HG03066 (cell line): ENCODE measurements around the gene TMEM272.

Experiments used
- ATAC-seq: cut with Tn5 transposase; IDR thresholded peaks from one replicate; pipeline ENCODE4 v1.9.1; 2021; ENCODE audit warnings: low read depth; ENCODE audit not compliant: unreplicated experiment

Gene TMEM272

DNA sequence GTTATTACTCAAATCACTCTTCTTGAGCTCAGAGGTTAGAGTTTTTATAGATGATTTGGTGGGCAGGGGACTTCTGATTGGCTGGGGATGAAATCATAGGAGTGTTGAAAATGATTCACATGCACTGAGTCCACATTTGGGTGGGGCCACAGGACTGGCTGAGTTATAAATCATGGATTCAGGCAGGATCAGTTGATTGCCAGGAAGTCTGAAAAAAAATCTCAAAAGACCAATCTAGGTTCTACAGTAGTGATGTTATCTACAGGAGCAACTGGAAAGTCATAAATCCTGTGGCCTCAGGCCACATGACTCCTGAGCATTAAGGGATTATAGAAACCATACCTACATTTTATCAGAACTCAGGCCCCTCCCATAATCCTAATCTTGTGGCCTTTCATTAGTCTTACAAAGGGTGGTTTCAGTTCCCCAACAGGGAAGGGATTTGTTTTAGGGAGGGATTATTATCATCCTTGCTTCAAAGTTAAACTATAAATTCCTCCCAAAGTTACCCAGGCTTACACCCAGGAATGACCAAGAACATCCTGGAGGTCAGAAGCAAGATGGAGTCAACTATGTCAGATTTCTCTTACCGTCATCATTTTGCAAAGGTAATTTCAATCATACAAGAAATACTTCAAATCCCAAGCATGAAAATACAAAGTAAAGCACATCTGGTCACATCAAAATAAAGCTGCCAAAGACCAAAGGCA, 11.2 kb upstream of the TMEM272 start:
- ATAC-seq = no peak

DNA sequence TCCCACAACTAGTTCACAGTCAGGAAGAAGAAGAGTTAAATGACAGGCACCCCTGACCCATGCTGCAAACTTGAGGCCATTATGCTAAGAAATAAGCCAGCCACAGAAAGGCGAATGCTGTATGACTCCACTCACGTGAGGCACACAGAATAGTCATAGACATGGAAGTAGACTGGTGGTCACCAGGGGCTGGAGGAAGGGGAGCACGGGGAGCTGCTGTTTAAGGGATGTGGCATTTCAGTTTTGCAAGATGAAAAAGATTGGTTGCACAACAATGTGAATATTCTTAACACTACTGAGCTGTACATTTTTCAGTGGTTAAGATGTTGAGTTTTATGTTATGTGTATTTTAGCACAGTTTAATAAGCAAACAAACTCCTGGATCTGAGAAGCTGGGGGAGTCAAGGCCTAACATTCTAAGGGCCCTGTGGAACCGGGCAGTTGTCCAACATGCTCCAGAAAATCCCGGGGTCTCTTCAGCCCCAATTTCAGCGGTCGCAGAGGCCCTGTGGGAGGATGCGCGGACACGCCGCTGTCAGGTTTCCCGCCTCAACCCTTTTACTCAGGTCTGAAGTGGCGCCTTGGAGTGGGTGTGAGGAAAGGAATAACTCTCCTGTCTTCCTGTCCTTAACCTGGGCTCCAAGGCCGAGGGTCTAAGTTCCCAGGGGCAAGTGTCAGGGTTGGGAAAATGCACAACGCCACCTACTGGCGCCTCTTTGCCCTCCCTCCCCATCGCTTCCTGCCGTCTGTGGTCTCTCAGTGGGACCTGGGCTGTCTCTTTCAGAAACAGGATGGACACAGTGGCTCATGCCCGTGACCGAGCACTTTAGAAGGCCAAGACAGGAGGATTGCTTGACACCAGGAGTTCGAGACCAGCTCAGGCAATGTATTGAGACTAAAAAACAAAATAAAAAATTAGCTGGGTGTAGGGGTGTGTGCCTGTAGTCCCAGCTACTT, 4.4 kb upstream of the TMEM272 start:
- no peak for ATAC-seq

DNA sequence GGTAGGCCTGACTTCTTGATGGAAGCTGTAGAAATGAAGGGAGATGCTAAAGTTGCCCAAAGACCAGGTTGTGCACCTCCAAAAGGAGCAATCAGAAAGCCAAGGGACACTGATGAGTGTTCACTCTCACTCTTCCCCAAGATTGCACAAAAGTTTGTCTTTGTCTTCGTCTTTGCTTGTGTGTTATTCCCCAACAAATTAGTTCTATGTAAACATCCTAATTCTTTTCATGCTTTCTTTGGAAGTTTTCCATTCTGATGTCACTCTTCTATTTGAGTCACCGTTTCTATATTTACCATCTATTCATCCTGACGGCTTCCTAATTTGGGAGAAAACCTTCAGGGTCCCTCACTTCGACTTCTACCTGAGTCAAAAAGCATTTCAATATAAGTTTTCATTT, 3.7 kb upstream of the TMEM272 start:
- ATAC-seq = no peak

DNA sequence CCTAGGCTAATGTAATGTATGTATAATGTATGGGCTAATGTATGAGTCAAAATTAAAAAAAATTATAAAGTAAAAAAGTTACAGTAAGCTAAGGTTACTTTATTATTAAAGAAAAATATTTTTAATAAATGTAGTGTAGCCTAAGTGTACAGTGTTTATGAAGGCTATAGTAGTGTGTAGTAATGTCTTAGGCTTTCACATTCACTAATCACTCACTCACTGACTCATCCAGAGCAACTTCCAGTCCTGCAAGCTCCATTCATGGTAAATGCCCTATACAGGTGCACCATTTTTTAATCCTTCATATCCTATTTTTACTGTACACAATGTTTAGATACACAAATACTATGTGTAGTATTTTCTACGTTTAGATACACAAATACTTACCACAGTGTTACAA, 1.8 kb upstream of the TMEM272 start:
- ATAC-seq = no peak

DNA sequence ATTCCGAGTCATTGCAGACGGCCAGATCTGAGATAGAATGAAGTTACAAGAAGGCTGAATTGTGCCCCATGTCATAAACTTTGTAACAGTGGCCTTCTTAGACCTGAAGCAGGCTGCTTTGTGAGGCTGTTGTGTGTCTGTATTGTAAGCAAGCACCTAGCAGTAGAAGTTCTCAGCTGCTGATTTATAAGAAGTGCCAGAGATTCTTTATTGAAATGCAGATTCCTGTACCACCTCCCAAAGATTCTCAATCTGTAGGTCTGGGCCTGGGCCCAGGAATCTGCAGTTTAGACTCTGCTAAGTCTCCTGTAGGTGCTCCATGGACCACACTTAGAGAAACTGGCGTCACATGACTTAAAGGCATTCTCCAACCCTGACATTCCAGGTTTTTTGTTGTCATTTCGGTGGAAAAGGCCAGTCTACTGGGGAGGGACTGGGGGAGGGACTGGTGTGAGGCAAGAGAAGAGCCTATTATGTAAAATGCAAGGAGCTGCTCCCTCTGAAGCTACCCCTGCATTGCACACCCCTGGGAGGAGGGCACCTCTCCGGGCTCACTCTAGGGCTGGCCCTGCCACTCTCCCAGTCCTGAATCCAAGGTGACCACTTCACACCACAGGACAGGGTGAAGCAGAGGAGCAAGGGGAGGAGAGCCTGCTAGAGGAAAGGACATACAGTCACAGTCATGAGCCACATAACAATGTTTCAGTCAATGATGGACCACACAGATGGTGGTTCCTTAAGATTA, 769 bp upstream of the TMEM272 start:
- ATAC-seq = no peak

DNA sequence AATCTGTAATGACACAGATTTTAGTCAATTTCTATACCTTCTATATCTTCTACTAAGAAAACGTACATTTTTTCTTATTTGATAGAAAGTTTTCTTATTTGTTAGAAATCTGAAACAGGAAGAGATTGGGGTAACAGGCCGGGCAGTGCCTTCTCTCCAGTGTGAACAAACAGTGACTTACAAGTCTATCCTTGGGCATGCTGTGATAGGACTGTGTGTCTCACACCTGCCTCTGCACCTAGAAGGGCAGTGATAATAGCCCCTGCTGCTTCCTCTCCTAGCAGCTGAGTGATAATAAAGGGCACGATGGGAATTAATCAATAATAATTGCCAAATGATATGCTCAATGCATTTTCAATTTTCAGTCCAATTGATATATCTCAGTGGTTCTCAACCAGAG, 1.4 kb downstream of the TMEM272 start:
- no peak for ATAC-seq

DNA sequence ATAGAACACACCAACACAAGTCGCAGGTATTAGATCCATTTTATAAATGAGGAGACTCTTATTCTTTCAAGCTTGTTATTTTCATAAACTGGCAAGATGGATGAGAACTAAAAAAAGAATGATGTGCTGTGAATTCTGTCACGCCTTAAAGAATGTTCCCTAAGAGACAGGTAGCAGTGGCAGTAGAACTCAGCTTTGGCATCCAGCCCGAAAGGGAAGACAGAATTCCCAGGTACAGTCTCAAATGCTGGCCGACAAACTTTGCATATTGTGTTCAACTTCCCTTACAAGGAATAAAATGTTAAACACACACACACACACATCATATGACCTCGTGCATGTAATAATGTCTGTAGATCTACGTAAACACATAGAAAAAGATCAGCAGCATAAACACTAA, 3.2 kb downstream of the TMEM272 start:
- no peak for ATAC-seq

DNA sequence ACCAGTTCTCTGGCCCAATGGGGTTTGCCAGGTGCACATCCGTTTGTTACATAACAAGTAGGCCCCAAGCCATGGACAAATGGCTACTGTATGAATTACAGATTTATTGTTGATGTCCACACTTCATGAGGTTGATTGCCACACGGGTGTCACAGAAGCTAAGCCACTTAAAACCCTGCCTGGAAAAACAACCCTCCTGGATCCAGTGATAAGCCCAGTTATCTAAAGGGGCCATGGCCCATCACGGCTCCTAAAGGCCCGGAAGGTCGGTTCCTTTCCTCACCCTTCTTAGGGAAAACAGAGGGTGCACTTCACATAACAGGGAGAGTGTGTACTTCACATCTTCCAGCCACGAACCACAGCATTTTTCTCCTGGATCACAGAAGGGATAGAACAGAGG, 4.1 kb downstream of the TMEM272 start:
- no peak for ATAC-seq

DNA sequence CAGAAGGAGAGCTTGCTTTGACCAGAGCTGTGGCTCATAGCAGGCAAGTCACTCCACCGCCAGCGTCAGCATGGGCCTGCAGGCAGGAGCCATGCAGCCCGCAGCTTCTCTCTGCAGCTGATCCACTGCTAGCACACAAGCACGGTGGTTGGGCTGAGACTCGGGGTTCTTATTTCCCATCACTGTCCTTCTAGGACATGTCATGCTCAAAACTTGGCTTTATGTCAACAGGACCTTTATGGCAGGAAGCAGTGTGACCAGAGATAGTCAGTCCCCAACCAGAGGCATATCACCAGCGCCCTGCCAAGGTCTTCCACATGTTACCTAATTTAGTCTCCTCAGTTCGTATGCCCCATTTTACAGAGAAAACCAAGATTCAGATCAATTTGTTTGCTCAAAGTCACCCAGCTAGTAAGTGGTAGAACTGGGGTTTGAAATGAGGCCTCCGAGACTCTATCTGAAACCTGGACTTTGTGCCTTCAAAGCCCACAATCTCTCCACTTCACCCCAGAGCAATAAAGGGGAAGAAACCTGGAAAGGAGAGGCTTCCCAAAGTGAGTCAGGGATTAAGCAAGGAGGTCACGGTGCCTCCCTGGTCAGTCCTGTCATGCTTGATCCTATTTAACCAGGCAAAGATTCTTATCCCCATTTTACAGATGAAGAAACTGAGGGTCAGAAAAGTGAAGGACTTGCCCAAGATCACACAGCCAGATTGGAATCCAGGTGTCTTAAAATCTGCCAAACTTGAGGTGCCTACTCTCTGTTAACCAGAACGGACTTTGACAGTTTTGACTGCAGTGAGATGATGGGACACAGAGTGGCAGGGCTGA, 5.1 kb downstream of the TMEM272 start:
- no peak for ATAC-seq

DNA sequence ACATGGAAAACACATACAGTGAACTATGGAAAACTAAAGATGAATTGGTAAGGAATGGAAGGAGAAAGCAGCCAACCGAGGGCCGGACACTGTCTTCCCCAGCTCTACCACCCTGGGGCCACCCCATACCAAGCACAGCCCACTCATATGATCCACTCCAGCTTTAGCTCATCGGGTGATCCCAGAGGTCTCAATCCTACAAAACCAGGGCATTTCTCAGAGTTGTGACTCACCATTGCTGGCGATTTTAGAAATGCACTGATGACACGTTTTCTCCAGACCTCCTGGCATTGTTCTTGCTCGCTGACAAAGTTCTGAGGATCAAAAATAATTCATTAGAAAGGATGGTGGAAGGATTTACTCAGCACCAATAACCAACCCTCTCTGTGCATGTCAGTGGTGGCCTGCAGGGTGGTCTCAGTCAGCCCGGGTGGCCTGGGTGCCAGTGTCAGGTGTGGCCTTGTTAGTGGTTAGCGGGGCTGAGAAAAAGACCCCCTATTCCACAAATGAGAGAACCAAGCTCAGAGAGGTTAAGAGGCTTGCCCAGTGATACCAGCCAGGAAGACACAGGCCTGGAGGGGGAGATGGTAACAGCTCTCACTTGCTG, 6.6 kb downstream of the TMEM272 start:
- no peak for ATAC-seq

DNA sequence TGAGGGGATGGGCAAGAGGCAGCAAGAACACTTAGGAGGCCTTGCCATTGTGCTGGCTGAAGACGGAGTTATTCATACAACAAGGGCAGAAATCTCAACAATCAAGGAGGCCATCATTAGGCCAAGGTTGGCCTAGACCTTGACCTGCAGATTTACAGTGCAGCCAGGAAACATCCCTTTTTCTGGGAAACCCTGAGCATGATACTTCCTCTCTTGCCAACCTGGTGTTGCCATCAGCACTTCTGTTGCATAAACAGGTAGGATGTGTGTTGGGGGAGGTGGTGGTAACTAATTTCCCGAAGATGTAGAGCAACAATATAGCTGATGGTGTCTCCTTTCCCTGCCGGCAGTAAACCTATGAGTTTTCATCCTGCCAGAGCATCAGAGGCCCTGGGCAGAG, 8.0 kb downstream of the TMEM272 start:
- no peak for ATAC-seq

DNA sequence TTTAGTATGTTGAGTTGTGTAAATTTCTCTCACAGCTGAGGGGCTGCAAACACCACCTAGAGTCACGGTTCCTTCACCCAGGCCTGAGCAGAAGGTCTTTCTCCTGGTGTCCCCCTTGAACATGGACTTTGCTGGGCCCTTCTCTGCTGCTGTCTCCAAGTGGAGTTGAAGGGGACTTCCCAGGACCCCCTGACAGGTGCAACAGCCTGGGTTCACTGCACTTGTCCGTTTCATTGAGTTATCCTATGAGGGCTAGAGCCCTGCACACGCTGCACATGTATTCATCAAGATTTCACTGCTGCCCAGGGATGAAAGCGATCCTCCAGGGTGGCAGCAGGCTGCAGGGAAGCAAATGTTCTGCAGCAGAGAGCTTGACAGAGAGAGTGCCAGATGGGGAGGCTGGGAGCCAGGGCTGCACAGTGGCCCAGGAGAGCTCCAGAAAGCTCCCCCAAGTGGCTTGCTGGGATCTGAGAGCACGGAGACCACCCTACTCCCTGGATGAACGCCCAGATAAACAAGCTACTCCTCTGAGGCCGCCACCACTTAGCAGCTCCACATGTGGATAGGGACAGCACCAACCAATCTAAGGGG, 10.3 kb downstream of the TMEM272 start:
- ATAC-seq = no peak

DNA sequence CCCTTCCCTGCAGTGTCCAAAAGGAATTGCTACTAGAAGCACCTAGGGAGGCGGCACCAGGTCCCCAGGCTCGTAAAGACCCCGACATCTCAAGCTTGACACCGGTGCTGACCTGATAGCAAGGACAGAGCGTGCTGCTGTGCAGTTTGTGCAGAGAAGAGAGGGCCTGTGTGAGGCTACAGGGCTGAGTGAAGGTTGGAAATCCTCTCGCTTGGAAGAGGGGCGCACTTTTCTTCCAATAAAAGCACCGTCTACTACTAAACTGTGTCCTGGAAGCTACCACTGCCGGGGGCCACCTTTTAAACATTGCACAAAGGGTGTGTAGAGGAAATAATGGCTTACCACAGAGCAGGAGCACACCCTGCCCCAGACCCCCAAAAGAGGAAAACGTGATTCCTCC, 11.0 kb downstream of the TMEM272 start:
- no peak for ATAC-seq

DNA sequence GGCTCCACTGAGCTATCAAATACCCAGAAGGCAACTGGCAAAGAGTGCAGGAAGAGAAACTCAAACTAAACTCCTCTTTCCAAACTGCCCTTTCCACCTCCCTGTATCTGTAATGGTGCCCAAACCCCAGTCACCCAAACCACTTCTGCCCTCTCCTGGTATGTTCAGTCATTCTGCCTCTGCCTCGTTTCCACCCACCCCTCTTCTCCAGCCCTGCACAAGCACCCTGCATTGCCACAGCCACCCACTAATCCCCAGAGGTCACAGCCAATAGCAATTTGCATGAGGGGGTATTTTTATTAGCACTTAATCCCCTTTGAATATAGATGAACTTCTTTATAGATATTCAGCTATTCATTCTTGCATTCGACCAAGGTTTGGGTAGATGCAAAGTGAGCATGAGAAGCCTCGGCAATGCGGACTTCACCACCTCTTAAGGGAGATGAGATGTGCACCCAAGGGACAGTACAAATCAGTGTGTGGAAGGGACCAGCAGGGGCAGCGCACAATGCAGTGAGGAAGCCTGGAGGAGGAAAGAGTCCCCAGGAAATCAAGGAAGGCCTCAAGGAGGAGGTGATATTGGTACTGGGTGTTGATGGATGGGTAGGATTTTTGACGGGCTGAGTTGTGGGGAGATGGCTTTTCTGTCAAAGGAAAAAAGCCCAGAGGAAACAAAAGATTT, 12.4 kb downstream of the TMEM272 start:
- no peak for ATAC-seq

DNA sequence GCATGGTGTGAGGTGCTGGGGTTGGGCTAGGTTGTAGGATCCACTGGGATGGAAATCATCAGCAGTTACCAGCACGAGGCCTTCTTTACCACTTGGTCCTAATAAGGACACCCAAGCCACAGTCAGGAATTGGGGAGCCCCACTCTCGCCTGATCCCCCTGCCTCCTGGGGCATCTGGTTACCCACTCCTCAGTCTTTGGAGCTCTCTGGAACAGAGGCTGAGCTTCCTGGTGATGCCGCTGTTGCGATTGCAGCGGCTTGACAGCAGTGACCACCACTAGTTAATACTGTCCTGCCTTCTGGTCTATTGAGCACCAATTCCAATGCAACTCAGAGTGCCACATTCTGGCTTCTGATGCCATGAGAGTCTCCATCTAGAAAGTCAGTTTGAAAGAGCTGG, 13.5 kb downstream of the TMEM272 start:
- no peak for ATAC-seq

DNA sequence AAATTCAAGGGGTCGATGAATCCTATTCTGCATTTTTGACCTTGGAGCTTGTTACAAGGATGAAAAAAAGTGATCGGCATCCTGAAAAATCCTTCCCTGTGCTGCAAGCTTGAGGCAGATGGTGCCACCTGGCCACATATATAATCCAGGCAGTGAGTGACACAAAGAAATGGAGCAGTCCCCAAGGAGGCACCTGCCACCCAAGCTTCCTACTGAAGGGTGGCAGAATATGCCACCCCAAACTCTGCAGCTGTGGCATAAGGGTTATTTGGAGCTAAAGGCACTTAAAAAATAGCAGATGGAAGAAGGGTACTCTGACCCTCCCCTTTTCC, 15.4 kb downstream of the TMEM272 start:
- ATAC-seq = no peak

DNA sequence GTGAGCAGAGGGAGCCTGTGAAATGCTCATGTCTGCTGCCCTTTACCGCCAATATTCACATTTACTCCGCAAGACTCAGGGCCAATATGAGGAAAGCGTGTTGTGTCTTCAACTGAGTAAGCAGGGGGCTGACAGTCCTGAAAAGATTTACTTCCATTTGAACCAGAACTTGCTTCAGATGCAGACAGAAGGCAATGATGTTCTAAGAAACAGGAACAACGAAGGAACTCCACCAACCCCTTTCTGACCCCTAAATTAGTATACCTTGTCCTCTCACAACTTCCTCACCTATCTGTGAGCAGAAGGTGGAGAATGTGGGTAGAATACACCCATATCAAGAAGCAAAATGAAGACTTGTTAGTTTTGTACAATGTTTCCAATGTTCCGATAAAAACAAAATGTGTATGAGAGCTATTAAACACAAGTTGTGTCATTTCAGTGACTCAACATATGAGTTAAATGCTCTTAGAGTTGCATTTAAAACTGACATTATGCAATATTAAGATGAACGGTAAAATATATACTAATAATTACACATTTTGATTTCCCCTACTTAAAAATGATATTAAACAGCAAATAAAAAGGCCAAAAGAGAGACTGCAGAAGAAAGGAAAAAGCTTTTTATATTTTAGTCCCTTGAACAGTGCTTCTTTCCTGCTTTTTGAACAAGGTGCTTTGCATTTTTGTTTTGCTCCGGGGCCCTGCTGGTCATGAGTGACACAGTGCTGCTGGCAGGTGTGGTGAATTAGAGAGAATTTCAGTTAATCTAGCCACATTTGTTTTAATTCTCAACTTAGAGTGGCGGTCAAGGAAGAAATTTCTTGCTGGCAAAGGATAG, 16.0 kb downstream of the TMEM272 start:
- no peak for ATAC-seq

DNA sequence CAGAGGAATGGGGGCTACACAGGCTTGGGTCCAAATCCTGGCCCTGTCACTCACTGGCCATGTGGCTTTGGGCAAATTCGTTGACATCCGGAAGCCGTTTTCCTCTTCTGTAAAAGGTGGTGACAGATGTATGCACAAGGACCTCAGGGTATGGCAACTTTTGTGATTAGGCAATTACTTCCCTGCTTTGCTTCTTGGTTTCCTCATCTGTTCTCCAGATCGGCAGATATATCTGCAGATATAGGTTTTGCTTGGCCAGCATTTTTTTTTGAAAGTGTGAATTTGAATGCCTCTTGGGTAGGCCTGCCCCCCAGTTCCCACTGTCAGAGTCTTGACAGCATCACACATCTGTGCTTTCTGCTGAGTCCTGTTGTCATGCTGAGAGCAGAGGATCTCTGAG, 17.7 kb downstream of the TMEM272 start:
- no peak for ATAC-seq
